ENCODE measurements around the gene UNK.

UNK gene, protein sequence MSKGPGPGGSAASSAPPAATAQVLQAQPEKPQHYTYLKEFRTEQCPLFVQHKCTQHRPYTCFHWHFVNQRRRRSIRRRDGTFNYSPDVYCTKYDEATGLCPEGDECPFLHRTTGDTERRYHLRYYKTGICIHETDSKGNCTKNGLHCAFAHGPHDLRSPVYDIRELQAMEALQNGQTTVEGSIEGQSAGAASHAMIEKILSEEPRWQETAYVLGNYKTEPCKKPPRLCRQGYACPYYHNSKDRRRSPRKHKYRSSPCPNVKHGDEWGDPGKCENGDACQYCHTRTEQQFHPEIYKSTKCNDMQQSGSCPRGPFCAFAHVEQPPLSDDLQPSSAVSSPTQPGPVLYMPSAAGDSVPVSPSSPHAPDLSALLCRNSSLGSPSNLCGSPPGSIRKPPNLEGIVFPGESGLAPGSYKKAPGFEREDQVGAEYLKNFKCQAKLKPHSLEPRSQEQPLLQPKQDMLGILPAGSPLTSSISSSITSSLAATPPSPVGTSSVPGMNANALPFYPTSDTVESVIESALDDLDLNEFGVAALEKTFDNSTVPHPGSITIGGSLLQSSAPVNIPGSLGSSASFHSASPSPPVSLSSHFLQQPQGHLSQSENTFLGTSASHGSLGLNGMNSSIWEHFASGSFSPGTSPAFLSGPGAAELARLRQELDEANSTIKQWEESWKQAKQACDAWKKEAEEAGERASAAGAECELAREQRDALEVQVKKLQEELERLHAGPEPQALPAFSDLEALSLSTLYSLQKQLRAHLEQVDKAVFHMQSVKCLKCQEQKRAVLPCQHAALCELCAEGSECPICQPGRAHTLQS

GRCh38 chr17:75784473-75785015 is at the start of gene UNK:
Gene UNK (plus strand): TSS chr17:75784806. CDS start chr17:75784881, 75 bp downstream.
- peak; percentile 78 to 95 (median 89) for DNase-seq (ENCODE audit: low read depth in 3 of 3, low spot score in 1 of 3)

GRCh38 chr17:75736173-75736835 is 48.3 kb upstream of the UNK start:
- DNase-seq (ENCODE audit: low read depth in 3 of 3, low spot score in 1 of 3) = no peak

- no peak for DNase-seq (ENCODE audit: low read depth in 3 of 3, low spot score in 1 of 3)
Observed at GRCh38 chr17:75737133-75737962, 47.3 kb upstream of the UNK start.

DNA sequence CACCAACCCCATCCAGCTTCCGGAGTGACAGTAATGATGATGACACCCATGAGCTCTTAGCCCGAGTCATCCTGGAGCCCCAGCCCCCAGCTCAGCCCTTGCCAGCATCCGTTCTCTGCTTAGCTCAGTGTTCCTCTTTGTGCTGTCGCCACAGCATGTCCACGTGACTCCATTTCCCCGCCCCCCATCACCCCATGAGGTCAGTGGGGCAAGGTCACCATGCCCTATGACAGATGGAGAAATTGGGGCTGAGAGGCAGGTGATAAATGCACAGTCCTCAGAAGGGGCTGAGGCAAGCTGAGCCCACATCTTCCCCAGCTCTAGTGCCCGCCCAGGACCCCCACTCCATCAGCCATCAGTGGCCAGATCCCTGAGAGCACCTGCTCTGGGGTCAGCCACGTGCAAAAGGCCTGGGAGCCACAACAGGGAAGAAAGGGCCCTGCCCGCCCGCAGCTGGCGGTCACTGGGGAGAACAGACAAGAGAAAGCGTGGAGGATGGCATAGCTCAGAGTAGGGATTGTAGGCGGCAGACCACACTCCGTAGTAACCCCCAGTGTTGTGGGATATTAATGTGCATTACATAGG is 46.3 kb upstream of the UNK start:
- DNase-seq (ENCODE audit: low read depth in 3 of 3, low spot score in 1 of 3) = no peak

DNA sequence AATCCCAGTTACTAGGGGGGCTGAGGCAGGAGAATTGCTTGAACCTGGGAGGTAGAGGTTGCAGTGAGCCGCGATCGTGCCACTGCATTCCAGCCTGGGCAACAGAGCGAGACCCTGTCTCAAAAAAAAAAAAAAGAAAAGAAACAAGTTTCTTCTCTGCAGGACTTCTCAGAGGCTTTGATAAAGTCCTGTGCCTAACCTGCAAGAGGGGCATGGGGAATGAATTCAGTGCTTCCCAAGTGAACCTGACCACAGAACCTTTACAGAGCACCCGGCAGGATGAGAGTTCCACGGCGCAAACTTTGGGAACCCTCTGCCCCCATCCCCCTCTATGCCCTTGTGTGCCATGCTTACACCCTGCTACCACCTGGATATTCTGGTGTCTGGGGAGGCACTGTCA is 45.4 kb upstream of the UNK start:
- no peak for DNase-seq (ENCODE audit: low read depth in 3 of 3, low spot score in 1 of 3)

DNA sequence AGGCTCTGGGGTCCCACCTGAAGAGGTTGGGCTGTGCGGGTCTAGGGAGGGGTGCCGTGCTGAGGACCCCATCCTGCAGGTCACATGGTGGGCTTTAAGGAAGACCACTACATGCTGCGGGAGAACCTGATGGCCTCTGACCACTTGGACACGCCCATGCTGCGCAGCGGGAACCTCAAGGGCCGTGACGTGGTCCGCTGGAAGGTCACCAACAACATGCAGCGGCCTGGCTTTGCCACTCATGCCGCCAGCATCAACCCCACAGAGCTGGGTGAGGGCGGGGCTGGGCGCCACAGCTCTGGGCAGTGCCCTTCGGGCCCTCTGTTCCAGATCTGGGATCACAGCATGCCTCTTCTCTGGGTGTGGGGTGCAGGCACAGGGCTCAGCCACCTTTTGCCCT is 44.8 kb upstream of the UNK start:
- no peak for DNase-seq (ENCODE audit: low read depth in 3 of 3, low spot score in 1 of 3)

DNA sequence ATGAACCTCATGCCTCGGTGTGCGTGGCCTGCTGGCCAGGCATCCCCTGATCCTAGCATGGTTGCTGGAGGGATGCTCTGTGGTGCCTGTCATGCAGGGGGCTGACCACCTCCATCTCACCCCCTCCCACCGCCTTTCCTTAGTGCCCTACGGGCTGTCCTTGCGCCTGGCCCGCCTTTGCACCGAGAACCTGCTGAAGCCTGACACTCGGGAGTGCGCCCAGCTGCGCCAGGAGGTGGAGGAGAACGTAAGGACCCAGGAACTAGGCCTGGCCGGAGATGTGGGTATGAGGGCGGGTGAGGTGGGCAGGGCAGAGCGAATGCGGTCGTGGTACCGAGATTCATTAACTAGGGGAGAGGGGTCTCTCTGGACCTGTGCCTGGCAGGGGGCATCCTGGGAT is 44.4 kb upstream of the UNK start:
- no peak for DNase-seq (ENCODE audit: low read depth in 3 of 3, low spot score in 1 of 3)

DNA sequence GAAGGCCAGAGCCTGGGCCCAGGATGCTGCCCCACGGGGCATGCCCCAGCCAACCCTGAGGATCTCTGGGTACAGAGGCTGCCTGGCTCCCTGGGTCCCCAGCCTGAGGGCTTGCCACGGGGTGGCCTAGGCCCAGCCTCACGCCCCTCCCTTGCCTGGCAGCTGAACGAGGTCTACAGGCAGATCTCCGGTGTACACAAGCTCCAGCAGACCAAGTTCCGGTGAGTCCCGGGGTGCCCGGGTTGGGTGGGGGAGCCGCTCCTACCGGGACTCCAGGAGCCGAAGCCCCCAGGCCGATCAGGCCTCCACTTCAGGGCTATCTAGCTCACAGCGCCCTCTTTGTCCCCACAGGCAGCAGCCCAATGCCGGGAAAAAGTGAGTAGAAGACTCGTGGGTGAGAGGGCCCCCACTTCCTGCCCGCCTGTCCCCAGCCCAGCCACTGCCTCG is 44.0 kb upstream of the UNK start:
- DNase-seq (ENCODE audit: low read depth in 3 of 3, low spot score in 1 of 3) = no peak

DNA sequence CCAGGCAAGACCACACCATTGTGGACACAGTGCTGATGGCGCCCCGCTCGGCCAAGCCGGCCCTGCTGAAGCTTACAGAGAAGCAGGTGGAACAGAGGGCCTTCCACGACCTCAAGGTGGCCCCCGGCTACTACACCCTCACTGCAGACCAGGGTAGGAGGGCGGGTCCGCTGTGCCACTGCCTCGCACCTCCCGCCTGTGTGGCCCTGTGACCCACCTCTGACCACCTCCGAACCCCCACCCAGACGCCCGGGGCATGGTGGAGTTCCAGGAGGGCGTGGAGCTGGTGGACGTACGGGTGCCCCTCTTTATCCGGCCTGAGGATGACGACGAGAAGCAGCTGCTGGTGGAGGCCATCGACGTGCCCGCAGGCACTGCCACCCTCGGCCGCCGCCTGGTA is 42.3 kb upstream of the UNK start:
- no peak for DNase-seq (ENCODE audit: low read depth in 3 of 3, low spot score in 1 of 3)

DNA sequence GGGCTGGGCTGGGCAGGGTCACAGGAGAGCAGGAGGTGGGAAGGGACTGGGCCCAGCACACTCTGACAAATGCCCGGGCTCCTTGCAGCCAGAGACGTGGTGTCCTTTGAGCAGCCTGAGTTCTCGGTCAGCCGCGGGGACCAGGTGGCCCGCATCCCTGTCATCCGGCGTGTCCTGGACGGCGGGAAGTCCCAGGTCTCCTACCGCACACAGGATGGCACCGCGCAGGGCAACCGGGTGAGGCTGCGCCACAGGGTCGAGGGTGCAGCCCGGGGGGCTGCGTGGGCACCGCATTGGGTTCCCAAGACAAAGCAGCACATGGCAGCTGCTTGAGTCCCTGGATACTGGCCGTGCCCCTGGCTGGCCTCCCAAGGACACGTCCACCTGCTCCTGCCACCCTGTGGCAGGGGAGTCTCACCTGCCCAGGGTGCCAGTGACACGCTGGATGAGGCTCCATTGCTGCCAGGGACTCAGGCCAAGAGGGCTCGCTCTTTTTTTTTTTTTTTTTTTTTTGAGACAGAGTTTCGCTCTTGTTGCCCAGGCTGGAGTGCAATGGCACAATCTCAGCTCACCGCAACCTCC is 40.9 kb upstream of the UNK start:
- DNase-seq (ENCODE audit: low read depth in 3 of 3, low spot score in 1 of 3) = no peak

DNA sequence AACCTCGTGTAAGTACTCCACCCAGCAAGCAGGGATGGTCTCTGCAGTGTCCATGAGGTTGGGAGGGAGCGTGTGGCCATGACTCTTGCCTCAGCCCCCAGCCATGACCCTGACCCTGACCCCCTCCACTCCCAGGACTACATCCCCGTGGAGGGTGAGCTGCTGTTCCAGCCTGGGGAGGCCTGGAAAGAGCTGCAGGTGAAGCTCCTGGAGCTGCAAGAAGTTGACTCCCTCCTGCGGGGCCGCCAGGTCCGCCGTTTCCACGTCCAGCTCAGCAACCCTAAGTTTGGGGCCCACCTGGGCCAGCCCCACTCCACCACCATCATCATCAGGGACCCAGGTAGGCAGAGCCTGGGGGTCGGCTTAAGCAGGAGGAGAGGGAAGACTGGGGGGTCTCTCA is 35.9 kb upstream of the UNK start:
- no peak for DNase-seq (ENCODE audit: low read depth in 3 of 3, low spot score in 1 of 3)

GRCh38 chr17:75749545-75750389 is 34.8 kb upstream of the UNK start:
- peak; percentile 63 to 93 (median 76) for DNase-seq (ENCODE audit: low read depth in 3 of 3, low spot score in 1 of 3)

DNA sequence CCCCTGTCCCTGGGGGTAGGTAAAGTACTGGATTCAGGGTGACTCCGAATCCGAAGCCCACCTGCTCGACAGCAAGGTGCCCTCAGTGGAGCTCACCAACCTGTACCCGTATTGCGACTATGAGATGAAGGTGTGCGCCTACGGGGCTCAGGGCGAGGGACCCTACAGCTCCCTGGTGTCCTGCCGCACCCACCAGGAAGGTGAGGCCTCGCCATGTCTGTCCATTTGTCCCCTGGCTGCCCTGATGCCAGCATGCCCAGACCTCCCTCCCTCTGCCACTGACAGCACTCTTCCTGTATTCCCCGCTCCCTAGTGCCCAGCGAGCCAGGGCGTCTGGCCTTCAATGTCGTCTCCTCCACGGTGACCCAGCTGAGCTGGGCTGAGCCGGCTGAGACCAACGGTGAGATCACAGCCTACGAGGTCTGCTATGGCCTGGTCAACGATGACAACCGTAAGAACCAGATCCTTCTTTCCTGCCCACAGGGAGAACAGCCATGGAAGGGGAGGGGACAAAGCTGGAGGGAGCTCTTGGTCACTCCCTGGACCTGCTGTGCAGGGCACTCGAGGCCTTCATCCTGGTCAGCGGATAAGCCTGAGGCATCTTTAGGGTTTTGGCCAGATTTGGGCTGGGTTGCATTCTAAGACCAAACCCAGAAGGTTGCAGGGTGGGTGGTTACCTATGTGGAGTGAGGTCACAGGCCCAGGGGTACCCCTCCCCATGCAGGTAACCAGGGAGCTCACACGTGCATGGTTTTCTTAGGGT is 33.8 kb upstream of the UNK start:
- DNase-seq (ENCODE audit: low read depth in 3 of 3, low spot score in 1 of 3) = no peak

GRCh38 chr17:75751676-75752404 is 32.8 kb upstream of the UNK start:
- DNase-seq (ENCODE audit: low read depth in 3 of 3, low spot score in 1 of 3) = no peak

- no peak for DNase-seq (ENCODE audit: low read depth in 3 of 3, low spot score in 1 of 3)
Observed at GRCh38 chr17:75752405-75752709, 32.2 kb upstream of the UNK start.

GRCh38 chr17:75752802-75753513 is 31.6 kb upstream of the UNK start:
- DNase-seq (ENCODE audit: low read depth in 3 of 3, low spot score in 1 of 3) = no peak

Data from stimulated activated CD4-positive, alpha-beta T cell treated with anti-CD3 and anti-CD28 coated beads, TNF-alpha, amount 100 ng/mL, for 1 hour (primary cell).